Adrenal gland (tissue), 5 donors: ENCODE measurements around the gene WDR59.
"Not testable (repeated sequence)": the region's sequence is repeated elsewhere in the genome, so short reads cannot be mapped to it uniquely, and the experiment has no call there.

Source experiments
- CTCF ChIP-seq, 6 experiments: fragments of 450-650 bp in 4 of 6; fragments of 200-600 bp in 2 of 6; sonication (generic) in 1 of 6; IDR thresholded peaks; 1 replicate in 5 of 6; 2 replicates in 1 of 6; pipeline versions ENCODE4 v1.5.1 to v1.8.0; 2016 to 2021; ENCODE audit warnings: antibody characterized with exemption in 6 of 6, mild to moderate bottlenecking in 2 of 6, moderate library complexity in 1 of 6
- POLR2A ChIP-seq, 2 donors: fragments of 450-650 bp; IDR thresholded peaks; one replicate each; pipeline ENCODE4 v1.6.1; 2017; ENCODE audit warnings: antibody characterized with exemption in 2 of 2, mild to moderate bottlenecking in 2 of 2, moderate library complexity in 1 of 2
- donor health status: DM: no; HTN: no; CAD: no.

GRCh38 chr16:75016451-75017081 is 31.6 kb upstream of the WDR59 start:
- not testable (repeated sequence) for TF ChIP-seq CTCF, POLR2A (IDR thresholded peaks at IDR 0.05)
